GF-D8 (cell line): ENCODE measurements around the gene NEK11.

Source experiments
- DNase-seq: peaks from one replicate; lab custom pipeline; 2025; lab: John Stamatoyannopoulos, UW

NEK11 gene

GRCh38 chr3:131141770-131142169, 115.1 kb downstream of the NEK11 start:
- no peak for DNase-seq

GRCh38 chr3:131142580-131142979, 115.9 kb downstream of the NEK11 start:
- no peak for DNase-seq

GRCh38 chr3:131143802-131144201, 117.1 kb downstream of the NEK11 start:
- DNase-seq: no peak

- no peak for DNase-seq
Observed at GRCh38 chr3:131147534-131147933, 120.9 kb downstream of the NEK11 start.

GRCh38 chr3:131158434-131158833, 131.8 kb downstream of the NEK11 start:
- no peak for DNase-seq

- no peak for DNase-seq
Observed at GRCh38 chr3:131162516-131162915, 135.8 kb downstream of the NEK11 start.

GRCh38 chr3:131167867-131168266, 141.2 kb downstream of the NEK11 start:
- DNase-seq: no peak

- DNase-seq: no peak
Observed at GRCh38 chr3:131169331-131169730, 142.7 kb downstream of the NEK11 start.

GRCh38 chr3:131172502-131173200, 146.0 kb downstream of the NEK11 start:
- DNase-seq: no peak

GRCh38 chr3:131174752-131175151, 148.1 kb downstream of the NEK11 start:
- DNase-seq: peak; percentile 46

- DNase-seq: no peak
Observed at GRCh38 chr3:131178710-131179375, 152.2 kb downstream of the NEK11 start.

- no peak for DNase-seq
Observed at GRCh38 chr3:131192701-131193100, 166.0 kb downstream of the NEK11 start.

- no peak for DNase-seq
Observed at GRCh38 chr3:131193641-131194238, 167.1 kb downstream of the NEK11 start.

- no peak for DNase-seq
Observed at GRCh38 chr3:131194816-131195215, 168.1 kb downstream of the NEK11 start.

- no peak for DNase-seq
Observed at GRCh38 chr3:131200636-131201199, 174.0 kb downstream of the NEK11 start.

GRCh38 chr3:131216330-131216729, 189.7 kb downstream of the NEK11 start:
- no peak for DNase-seq

GRCh38 chr3:131216801-131217200, 190.1 kb downstream of the NEK11 start:
- no peak for DNase-seq

GRCh38 chr3:131217296-131217741, 190.6 kb downstream of the NEK11 start:
- DNase-seq: no peak

- DNase-seq: no peak
Observed at GRCh38 chr3:131218196-131218595, 191.5 kb downstream of the NEK11 start.

- DNase-seq: no peak
Observed at GRCh38 chr3:131221731-131222130, 195.1 kb downstream of the NEK11 start.

GRCh38 chr3:131222599-131222998, 195.9 kb downstream of the NEK11 start:
- DNase-seq: no peak

GRCh38 chr3:131223373-131224289, 197.0 kb downstream of the NEK11 start:
- no peak for DNase-seq
